Measurements from ENCODE around the gene SBF1. TPM values are rescaled to one million over a fixed set of nuclear protein-coding genes. Genes with fewer than 3 reads are reported as not detected.
"Not testable (repeated sequence)": the region's sequence is repeated elsewhere in the genome, so short reads cannot be mapped to it uniquely, and the experiment has no call there.

Gene SBF1
- polyA plus RNA-seq, 1 of the 3 experiments (the other 2 are of a cell fraction), result 29.1 TPM

DNA sequence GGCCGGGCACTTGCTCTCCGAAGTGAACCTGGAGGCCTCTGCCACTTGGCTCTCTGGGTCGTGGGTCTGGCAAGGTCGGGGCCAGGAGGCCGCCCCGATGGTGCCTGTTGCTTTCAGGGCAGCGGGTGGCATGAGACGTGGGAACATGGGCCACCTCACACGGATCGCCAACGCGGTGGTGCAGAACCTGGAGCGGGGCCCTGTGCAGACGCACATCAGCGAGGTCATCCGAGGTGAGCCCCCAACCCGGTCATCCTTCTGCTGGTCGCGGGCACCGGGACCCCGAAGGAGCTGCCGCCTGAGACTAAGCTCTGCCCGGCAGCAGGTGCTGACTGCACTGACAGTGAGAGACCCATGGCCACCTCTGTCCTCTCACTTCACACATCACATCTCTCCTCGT lies 40.0 kb downstream of the SBF1 start:
- no peaks in the 10 kb centered on the region for H3K9me3 ChIP-seq
- no peak overlapping the region for H3K4me2 ChIP-seq
- H3K27ac ChIP-seq (ENCODE audit: low read depth in 2 of 2, low read length in 1 of 2), result no peak overlapping the region
- H4K20me1 ChIP-seq (ENCODE audit: insufficient read depth), result no peaks in the 10 kb centered on the region
- H3K9ac ChIP-seq, result no peak overlapping the region
- no peak for TF ChIP-seq NRF1 (IDR thresholded peaks at IDR 0.05; ENCODE audit: low read depth, low read length)
- no peaks in the 10 kb centered on the region for H3K4me1 ChIP-seq (ENCODE audit: control insufficient read depth in 1 of 2, insufficient read depth in 2 of 2, low read depth in 1 of 2, low read length in 1 of 2)
- CTCF ChIA-PET, result no interaction called here
- H3K27me3 ChIP-seq (ENCODE audit: insufficient read depth), result no peaks in the 10 kb centered on the region
- H3K36me3 ChIP-seq (replicated peaks in 1 of 2; ENCODE audit: control insufficient read depth in 1 of 2, insufficient read depth in 2 of 2, low read length in 1 of 2), result peaks cover 4 to 70% of the 10 kb centered on the region in 2 experiments
- no peaks in the 10 kb centered on the region for H3K9me2 ChIP-seq
- H3K4me3 ChIP-seq (ENCODE audit: low read depth in 2 of 2, low read length in 1 of 2), result no peak overlapping the region
- H2AFZ ChIP-seq (ENCODE audit: low read depth), result no peak overlapping the region
- POLR2A ChIA-PET, result no interaction called here
- H3K79me2 ChIP-seq (ENCODE audit: insufficient read depth), result no peaks in the 10 kb centered on the region
- no peaks in the 10 kb centered on the region for H3F3A ChIP-seq (replicated peaks; ENCODE audit: insufficient read depth)
- WGBS (ENCODE audit: low lambda C conversion rate), result 96% methylated on average over 15 of the region's 24 CpGs
- DNase-seq, result no peak

DNA sequence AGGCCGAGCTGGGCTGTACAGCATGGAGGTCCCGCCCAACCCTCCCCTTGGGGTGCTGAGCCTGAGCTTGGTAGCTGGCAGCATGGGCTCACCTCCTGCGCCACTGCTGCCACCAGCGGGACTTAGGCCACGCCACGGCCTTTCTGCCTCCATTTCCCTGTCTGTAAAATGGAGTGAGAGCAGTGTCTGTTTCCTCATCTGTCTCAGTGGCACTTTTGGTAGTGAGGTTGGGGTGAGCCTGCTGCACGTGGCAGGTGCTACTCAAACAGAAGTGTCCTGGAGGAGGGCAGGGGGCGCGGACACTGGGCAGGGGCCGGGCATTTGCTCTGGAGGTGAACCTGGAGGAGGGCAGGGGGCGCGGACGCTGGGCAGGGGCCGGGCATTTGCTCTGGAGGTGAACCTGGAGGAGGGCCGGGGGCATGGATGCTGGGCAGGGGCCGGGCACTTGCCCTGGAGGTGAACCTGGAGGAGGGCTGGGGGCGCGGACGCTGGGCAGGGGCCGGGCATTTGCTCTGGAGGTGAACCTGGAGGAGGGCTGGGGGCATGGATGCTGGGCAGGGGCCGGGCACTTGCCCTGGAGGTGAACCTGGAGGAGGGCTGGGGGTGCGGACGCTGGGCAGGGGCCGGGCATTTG lies 41.8 kb downstream of the SBF1 start:
- H3K27me3 ChIP-seq (ENCODE audit: insufficient read depth); H3K9me2 ChIP-seq; H4K20me1 ChIP-seq (ENCODE audit: insufficient read depth); H3K4me1 ChIP-seq (ENCODE audit: control insufficient read depth in 1 of 2, insufficient read depth in 2 of 2, low read depth in 1 of 2, low read length in 1 of 2); H3K9ac ChIP-seq; H3K27ac ChIP-seq (ENCODE audit: low read depth in 2 of 2, low read length in 1 of 2); H3K4me2 ChIP-seq; H3F3A ChIP-seq (replicated peaks; ENCODE audit: insufficient read depth); POLR2A ChIA-PET; CTCF ChIA-PET; H2AFZ ChIP-seq (ENCODE audit: low read depth); H3K4me3 ChIP-seq (ENCODE audit: low read depth in 2 of 2, low read length in 1 of 2); H3K79me2 ChIP-seq (ENCODE audit: insufficient read depth); H3K9me3 ChIP-seq; DNase-seq: not testable (repeated sequence)
- peaks cover 19 to 57% of the 10 kb centered on the region in 2 experiments for H3K36me3 ChIP-seq (replicated peaks in 1 of 2; ENCODE audit: control insufficient read depth in 1 of 2, insufficient read depth in 2 of 2, low read length in 1 of 2)
- 96% methylated on average over 8 of the region's 24 CpGs for WGBS (ENCODE audit: low lambda C conversion rate)

DNA sequence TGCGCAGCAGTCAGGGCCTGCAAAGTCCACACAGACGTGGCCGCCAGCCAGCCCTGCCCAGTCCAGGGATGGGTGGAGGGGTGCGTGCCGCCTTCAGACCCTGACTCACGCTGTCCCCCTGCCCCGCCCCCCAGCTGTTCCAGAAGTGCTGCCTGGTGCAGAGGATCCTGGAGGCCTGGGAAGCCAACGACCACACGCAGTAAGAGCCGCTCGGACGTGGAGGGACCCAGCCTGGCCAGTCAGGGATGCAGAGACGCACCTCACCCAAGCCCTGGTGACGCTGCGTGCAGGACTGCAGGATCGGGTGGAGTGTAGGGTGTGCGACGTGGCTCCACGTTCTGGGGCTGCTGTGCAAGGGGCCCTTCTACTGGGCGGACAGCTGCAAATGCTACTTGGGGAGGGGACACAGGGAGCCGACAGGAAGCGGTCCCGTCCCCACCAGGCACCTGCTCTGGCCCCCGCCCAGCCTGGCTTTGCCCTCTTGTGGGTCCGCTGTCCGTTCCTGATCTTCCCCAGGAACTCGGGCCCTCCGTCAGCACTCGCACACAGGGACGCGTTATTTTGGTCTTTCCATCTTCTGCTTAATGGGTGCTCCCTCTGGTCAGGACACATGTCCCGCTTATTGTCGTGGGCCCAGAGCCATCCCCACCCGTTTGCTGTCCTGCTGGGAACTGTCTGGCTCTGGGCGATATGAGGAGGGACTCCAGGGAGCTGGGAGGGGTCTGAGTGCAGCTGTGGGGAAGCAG lies 42.5 kb downstream of the SBF1 start:
- Histone ChIP-seq H3K9me2 (no peaks in the 10 kb centered on the region), H3K36me3 (replicated peaks in 1 of 2; ENCODE audit: control insufficient read depth in 1 of 2, insufficient read depth in 2 of 2, low read length in 1 of 2) (peaks cover 21 to 51% of the 10 kb centered on the region in 2 experiments), H3K4me1 (ENCODE audit: control insufficient read depth in 1 of 2, insufficient read depth in 2 of 2, low read depth in 1 of 2, low read length in 1 of 2) (no peaks in the 10 kb centered on the region), H3K9me3 (no peaks in the 10 kb centered on the region), H3F3A (replicated peaks; ENCODE audit: insufficient read depth) (peaks cover 5% of the 10 kb centered on the region), H2AFZ (ENCODE audit: low read depth) (no peak overlapping the region), H4K20me1 (ENCODE audit: insufficient read depth) (no peaks in the 10 kb centered on the region), H3K27ac (ENCODE audit: low read depth in 2 of 2, low read length in 1 of 2) (no peak overlapping the region), H3K4me3 (ENCODE audit: low read depth in 2 of 2, low read length in 1 of 2) (no peak overlapping the region), H3K9ac (no peak overlapping the region), H3K27me3 (ENCODE audit: insufficient read depth) (no peaks in the 10 kb centered on the region), H3K79me2 (ENCODE audit: insufficient read depth) (peaks cover 7% of the 10 kb centered on the region), H3K4me2 (no peak overlapping the region)
- no peak for DNase-seq
- 92% methylated on average over 13 of the region's 35 CpGs for WGBS (ENCODE audit: low lambda C conversion rate)
- ChIA-PET CTCF (no interaction called here), POLR2A (no interaction called here)
- TF ChIP-seq TAF1 (IDR thresholded peaks at IDR 0.05; ENCODE audit: borderline replicate concordance, low read depth, low read length) (no peak), FOXM1 (IDR thresholded peaks at IDR 0.05; ENCODE audit: low read depth) (no peak), GATA2 (CRISPR knock-in tag; IDR thresholded peaks at IDR 0.05) (no peak), RXRA (IDR thresholded peaks at IDR 0.05; ENCODE audit: borderline replicate concordance, low read depth) (no peak), POLR2AphosphoS5 (IDR thresholded peaks at IDR 0.05; ENCODE audit: low read depth, low read length) (no peak), NRF1 (IDR thresholded peaks at IDR 0.05; ENCODE audit: low read depth, low read length) (no peak)
- TF ChIP-seq, protein P1, sequence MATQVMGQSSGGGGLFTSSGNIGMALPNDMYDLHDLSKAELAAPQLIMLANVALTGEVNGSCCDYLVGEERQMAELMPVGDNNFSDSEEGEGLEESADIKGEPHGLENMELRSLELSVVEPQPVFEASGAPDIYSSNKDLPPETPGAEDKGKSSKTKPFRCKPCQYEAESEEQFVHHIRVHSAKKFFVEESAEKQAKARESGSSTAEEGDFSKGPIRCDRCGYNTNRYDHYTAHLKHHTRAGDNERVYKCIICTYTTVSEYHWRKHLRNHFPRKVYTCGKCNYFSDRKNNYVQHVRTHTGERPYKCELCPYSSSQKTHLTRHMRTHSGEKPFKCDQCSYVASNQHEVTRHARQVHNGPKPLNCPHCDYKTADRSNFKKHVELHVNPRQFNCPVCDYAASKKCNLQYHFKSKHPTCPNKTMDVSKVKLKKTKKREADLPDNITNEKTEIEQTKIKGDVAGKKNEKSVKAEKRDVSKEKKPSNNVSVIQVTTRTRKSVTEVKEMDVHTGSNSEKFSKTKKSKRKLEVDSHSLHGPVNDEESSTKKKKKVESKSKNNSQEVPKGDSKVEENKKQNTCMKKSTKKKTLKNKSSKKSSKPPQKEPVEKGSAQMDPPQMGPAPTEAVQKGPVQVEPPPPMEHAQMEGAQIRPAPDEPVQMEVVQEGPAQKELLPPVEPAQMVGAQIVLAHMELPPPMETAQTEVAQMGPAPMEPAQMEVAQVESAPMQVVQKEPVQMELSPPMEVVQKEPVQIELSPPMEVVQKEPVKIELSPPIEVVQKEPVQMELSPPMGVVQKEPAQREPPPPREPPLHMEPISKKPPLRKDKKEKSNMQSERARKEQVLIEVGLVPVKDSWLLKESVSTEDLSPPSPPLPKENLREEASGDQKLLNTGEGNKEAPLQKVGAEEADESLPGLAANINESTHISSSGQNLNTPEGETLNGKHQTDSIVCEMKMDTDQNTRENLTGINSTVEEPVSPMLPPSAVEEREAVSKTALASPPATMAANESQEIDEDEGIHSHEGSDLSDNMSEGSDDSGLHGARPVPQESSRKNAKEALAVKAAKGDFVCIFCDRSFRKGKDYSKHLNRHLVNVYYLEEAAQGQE (IDR thresholded peaks at IDR 0.05; ENCODE audit: low read depth, low read length), result no peak

Measured in SK-N-SH (cell line).